ENCODE measurements around the gene CERS4.
"Not testable (repeated sequence)": the region's sequence is repeated elsewhere in the genome, so short reads cannot be mapped to it uniquely, and the experiment has no call there.

CERS4 gene

DNA sequence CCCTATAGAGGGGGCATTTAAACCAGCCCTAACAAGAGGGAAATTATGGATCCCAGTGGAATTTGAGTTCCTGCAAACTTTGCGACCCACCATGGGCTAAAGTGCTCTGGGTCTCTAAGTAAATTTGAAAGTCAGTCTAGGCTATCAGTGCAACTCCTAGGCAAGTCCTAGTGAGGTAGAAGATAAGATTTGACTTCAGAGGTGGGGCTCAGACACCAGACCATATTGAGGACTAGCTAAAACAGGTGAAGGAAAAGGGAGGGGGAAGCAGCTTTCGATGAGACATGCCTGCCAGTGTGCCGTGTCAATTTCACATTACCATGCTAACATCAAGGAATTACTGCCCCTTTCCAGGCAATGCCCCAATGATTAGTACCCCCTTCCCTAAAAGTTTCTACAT, 60.6 kb downstream of the CERS4 start:
- Histone ChIP-seq H3K23ac (ENCODE audit: low read length in 2 of 2) (no peak overlapping the region), H2AFZ (ENCODE audit: low read depth, low read length) (no peak overlapping the region), H2BK5ac (ENCODE audit: low read depth, low read length, poor library complexity, severe bottlenecking) (no peak overlapping the region), H3K9ac (ENCODE audit: low read length) (no peak overlapping the region), H3K4me3 (ENCODE audit: insufficient read depth in 1 of 2, low read depth in 1 of 2, low read length in 2 of 2) (no peak overlapping the region), H2BK12ac (ENCODE audit: low read length in 2 of 2) (no peak overlapping the region), H3K27ac (ENCODE audit: low read length, poor library complexity, severe bottlenecking) (no peak overlapping the region), H2BK120ac (ENCODE audit: low read depth, low read length) (no peak overlapping the region), H3K4ac (ENCODE audit: low read depth in 1 of 2, low read length in 2 of 2) (no peak overlapping the region), H3K4me1 (ENCODE audit: control insufficient read depth, insufficient read depth, low read depth, low read length) (peaks cover 6% of the 10 kb centered on the region), H3K27me3 (ENCODE audit: control insufficient read depth in 1 of 2, insufficient read depth in 1 of 2, low read length in 2 of 2) (peaks cover 0 to 8% of the 10 kb centered on the region in 2 experiments), H2BK15ac (ENCODE audit: low read depth, poor library complexity, severe bottlenecking) (no peak overlapping the region), H3K36me3 (ENCODE audit: control insufficient read depth in 1 of 2, insufficient read depth in 2 of 2, low read depth in 1 of 2, low read length in 2 of 2) (no peaks in the 10 kb centered on the region), H3K18ac (ENCODE audit: low read depth in 1 of 2, low read length in 2 of 2) (no peak overlapping the region), H3K14ac (ENCODE audit: low read length in 2 of 2) (no peak overlapping the region), H4K8ac (ENCODE audit: low read length) (no peak overlapping the region), H3K4me2 (ENCODE audit: low read length, poor library complexity, severe bottlenecking) (no peak overlapping the region), H4K91ac (ENCODE audit: low read length) (no peak overlapping the region), H2AK5ac (ENCODE audit: low read length, severe bottlenecking) (no peak overlapping the region), H3K79me1 (replicated peaks; ENCODE audit: low read length, poor library complexity, severe bottlenecking) (no peaks in the 10 kb centered on the region), H3K9me3 (ENCODE audit: control insufficient read depth, low read length) (no peaks in the 10 kb centered on the region)
- WGBS, result 94% methylated on average over 3 of the region's 3 CpGs
- DNase-seq, result no peak

GRCh38 chr19:8276508-8276907, 67.3 kb downstream of the CERS4 start:
- H3K79me1 ChIP-seq (replicated peaks; ENCODE audit: low read length, poor library complexity, severe bottlenecking), result not testable (repeated sequence)

DNA sequence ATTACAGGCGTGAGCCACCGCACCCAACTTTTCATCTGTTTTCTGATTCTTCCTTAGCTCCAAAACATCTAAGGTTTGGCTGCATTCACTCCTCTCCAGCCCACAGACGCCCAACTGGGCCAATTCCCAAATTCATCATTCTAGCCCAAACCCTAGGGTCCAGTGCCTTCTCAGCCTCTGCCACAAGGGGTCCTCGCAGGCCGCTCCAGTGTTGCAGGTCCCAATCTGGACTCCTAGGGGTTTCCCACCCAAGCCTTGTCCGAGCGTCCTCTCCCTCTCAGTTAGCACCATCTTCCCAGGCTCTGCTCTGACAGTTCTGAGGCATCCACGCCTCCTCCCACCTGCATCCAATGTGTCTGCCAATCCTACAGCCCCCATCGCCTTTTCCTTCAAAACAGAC, 82.2 kb downstream of the CERS4 start:
- not testable (repeated sequence) for H2BK5ac ChIP-seq (ENCODE audit: low read depth, low read length, poor library complexity, severe bottlenecking); H3K36me3 ChIP-seq (ENCODE audit: control insufficient read depth in 1 of 2, insufficient read depth in 2 of 2, low read depth in 1 of 2, low read length in 2 of 2)

More at GRCh38 chr19:8276508-8276907, 67.3 kb downstream of the CERS4 start:
- H2AK5ac ChIP-seq (ENCODE audit: low read length, severe bottlenecking); H2BK120ac ChIP-seq (ENCODE audit: low read depth, low read length); H3K9ac ChIP-seq (ENCODE audit: low read length); H3K36me3 ChIP-seq (ENCODE audit: control insufficient read depth in 1 of 2, insufficient read depth in 2 of 2, low read depth in 1 of 2, low read length in 2 of 2); H3K27ac ChIP-seq (ENCODE audit: low read length, poor library complexity, severe bottlenecking); H3K23ac ChIP-seq (ENCODE audit: low read length in 2 of 2); H3K9me3 ChIP-seq (ENCODE audit: control insufficient read depth, low read length); H3K14ac ChIP-seq (ENCODE audit: low read length in 2 of 2); H3K18ac ChIP-seq (ENCODE audit: low read depth in 1 of 2, low read length in 2 of 2); DNase-seq; H3K27me3 ChIP-seq (ENCODE audit: control insufficient read depth in 1 of 2, insufficient read depth in 1 of 2, low read length in 2 of 2); H2BK5ac ChIP-seq (ENCODE audit: low read depth, low read length, poor library complexity, severe bottlenecking); H3K4me2 ChIP-seq (ENCODE audit: low read length, poor library complexity, severe bottlenecking); H2AFZ ChIP-seq (ENCODE audit: low read depth, low read length); H4K8ac ChIP-seq (ENCODE audit: low read length); H2BK15ac ChIP-seq (ENCODE audit: low read depth, poor library complexity, severe bottlenecking); H3K4ac ChIP-seq (ENCODE audit: low read depth in 1 of 2, low read length in 2 of 2); H2BK12ac ChIP-seq (ENCODE audit: low read length in 2 of 2); H3K4me3 ChIP-seq (ENCODE audit: insufficient read depth in 1 of 2, low read depth in 1 of 2, low read length in 2 of 2); H3K4me1 ChIP-seq (ENCODE audit: control insufficient read depth, insufficient read depth, low read depth, low read length); H4K91ac ChIP-seq (ENCODE audit: low read length): not testable (repeated sequence)
- WGBS, result no CpG with 5 or more reads among the region's 9 CpGs

GRCh38 chr19:8302357-8302691, 93.2 kb downstream of the CERS4 start:
- no peak overlapping the region for H2BK120ac ChIP-seq (ENCODE audit: low read depth, low read length)
- 87% methylated on average over 9 of the region's 11 CpGs for WGBS

More for the DNA sequence above, 82.2 kb downstream of the CERS4 start:
- H3K4ac ChIP-seq (ENCODE audit: low read depth in 1 of 2, low read length in 2 of 2); H3K23ac ChIP-seq (ENCODE audit: low read length in 2 of 2); H3K4me2 ChIP-seq (ENCODE audit: low read length, poor library complexity, severe bottlenecking); H2AK5ac ChIP-seq (ENCODE audit: low read length, severe bottlenecking); H3K4me3 ChIP-seq (ENCODE audit: insufficient read depth in 1 of 2, low read depth in 1 of 2, low read length in 2 of 2); H4K8ac ChIP-seq (ENCODE audit: low read length); H4K91ac ChIP-seq (ENCODE audit: low read length); H3K79me1 ChIP-seq (replicated peaks; ENCODE audit: low read length, poor library complexity, severe bottlenecking); H2BK120ac ChIP-seq (ENCODE audit: low read depth, low read length); H2BK15ac ChIP-seq (ENCODE audit: low read depth, poor library complexity, severe bottlenecking); H3K27ac ChIP-seq (ENCODE audit: low read length, poor library complexity, severe bottlenecking); H2BK12ac ChIP-seq (ENCODE audit: low read length in 2 of 2); H3K14ac ChIP-seq (ENCODE audit: low read length in 2 of 2); H3K9ac ChIP-seq (ENCODE audit: low read length); H3K27me3 ChIP-seq (ENCODE audit: control insufficient read depth in 1 of 2, insufficient read depth in 1 of 2, low read length in 2 of 2); DNase-seq; H3K4me1 ChIP-seq (ENCODE audit: control insufficient read depth, insufficient read depth, low read depth, low read length); H3K9me3 ChIP-seq (ENCODE audit: control insufficient read depth, low read length); H3K18ac ChIP-seq (ENCODE audit: low read depth in 1 of 2, low read length in 2 of 2); H2AFZ ChIP-seq (ENCODE audit: low read depth, low read length): not testable (repeated sequence)
- WGBS, result no CpG with 5 or more reads among the region's 9 CpGs

More at GRCh38 chr19:8302357-8302691, 93.2 kb downstream of the CERS4 start:
- Histone ChIP-seq H3K4ac (ENCODE audit: low read depth in 1 of 2, low read length in 2 of 2) (no peak overlapping the region), H3K4me2 (ENCODE audit: low read length, poor library complexity, severe bottlenecking) (no peak overlapping the region), H2AFZ (ENCODE audit: low read depth, low read length) (no peak overlapping the region), H4K8ac (ENCODE audit: low read length) (no peak overlapping the region), H3K79me1 (replicated peaks; ENCODE audit: low read length, poor library complexity, severe bottlenecking) (peaks cover 4% of the 10 kb centered on the region), H3K9ac (ENCODE audit: low read length) (no peak overlapping the region), H2BK12ac (ENCODE audit: low read length in 2 of 2) (no peak overlapping the region), H3K4me1 (ENCODE audit: control insufficient read depth, insufficient read depth, low read depth, low read length) (peaks cover 5% of the 10 kb centered on the region), H4K91ac (ENCODE audit: low read length) (no peak overlapping the region), H3K14ac (ENCODE audit: low read length in 2 of 2) (no peak overlapping the region), H2BK15ac (ENCODE audit: low read depth, poor library complexity, severe bottlenecking) (no peak overlapping the region), H3K9me3 (ENCODE audit: control insufficient read depth, low read length) (no peaks in the 10 kb centered on the region), H3K27me3 (ENCODE audit: control insufficient read depth in 1 of 2, insufficient read depth in 1 of 2, low read length in 2 of 2) (no peaks in the 10 kb centered on the region), H2AK5ac (ENCODE audit: low read length, severe bottlenecking) (no peak overlapping the region), H3K27ac (ENCODE audit: low read length, poor library complexity, severe bottlenecking) (no peak overlapping the region), H3K4me3 (ENCODE audit: insufficient read depth in 1 of 2, low read depth in 1 of 2, low read length in 2 of 2) (no peak overlapping the region), H2BK5ac (ENCODE audit: low read depth, low read length, poor library complexity, severe bottlenecking) (no peak overlapping the region), H3K23ac (ENCODE audit: low read length in 2 of 2) (no peak overlapping the region), H3K36me3 (ENCODE audit: control insufficient read depth in 1 of 2, insufficient read depth in 2 of 2, low read depth in 1 of 2, low read length in 2 of 2) (peaks cover 0 to 35% of the 10 kb centered on the region in 2 experiments), H3K18ac (ENCODE audit: low read depth in 1 of 2, low read length in 2 of 2) (no peak overlapping the region)
- DNase-seq, result no peak
